ENCODE data around the gene IFNG.

IFNG gene

DNA sequence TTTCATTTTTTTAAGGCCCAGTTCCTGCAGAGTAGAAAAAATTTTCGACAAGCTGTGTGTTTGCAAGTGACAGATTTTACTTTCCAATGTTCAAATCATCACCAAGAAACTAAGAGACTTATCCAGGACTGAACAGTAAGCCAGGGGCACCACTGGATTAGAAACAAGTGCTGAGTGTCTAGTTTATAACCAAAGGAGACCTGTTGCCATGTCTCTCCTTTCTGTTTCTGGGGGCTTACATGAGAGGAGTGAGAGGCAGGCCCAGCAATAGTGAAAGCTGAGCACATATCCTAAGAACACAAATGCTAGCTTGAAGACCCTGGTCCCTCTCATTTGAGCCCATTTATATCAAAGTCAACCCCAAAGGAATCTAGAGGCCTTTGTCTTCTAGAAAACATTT lies 2.9 kb downstream of the IFNG start:
- TF ChIP-seq, protein P1, sequence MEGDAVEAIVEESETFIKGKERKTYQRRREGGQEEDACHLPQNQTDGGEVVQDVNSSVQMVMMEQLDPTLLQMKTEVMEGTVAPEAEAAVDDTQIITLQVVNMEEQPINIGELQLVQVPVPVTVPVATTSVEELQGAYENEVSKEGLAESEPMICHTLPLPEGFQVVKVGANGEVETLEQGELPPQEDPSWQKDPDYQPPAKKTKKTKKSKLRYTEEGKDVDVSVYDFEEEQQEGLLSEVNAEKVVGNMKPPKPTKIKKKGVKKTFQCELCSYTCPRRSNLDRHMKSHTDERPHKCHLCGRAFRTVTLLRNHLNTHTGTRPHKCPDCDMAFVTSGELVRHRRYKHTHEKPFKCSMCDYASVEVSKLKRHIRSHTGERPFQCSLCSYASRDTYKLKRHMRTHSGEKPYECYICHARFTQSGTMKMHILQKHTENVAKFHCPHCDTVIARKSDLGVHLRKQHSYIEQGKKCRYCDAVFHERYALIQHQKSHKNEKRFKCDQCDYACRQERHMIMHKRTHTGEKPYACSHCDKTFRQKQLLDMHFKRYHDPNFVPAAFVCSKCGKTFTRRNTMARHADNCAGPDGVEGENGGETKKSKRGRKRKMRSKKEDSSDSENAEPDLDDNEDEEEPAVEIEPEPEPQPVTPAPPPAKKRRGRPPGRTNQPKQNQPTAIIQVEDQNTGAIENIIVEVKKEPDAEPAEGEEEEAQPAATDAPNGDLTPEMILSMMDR (IDR thresholded peaks at IDR 0.05; ENCODE audit: extremely low read depth, insufficient read depth, missing control alignments): no peak
- no peak for DNase-seq (ENCODE audit: low spot score)
- in situ Hi-C loops (cut with MboI; ENCODE audit: low pct_unique_long_range_greater_than_20kb, low sequenced_read_pairs, unreplicated experiment): no loop called here

DNA sequence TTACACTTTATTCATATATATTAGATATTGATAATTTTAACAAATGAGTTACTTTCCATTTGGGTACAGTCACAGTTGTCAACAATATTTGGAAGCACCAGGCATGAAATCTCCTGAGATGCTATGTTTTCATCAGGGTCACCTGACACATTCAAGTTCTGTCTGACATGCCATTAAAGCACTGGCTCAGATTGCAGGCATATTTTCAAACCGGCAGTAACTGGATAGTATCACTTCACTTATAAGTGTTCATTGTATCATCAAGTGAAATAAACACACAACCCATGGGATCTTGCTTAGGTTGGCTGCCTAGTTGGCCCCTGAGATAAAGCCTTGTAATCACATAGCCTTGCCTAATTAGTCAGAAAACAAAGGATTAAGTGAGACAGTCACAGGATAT lies 4.8 kb downstream of the IFNG start:
- DNase-seq (ENCODE audit: low spot score): no peak
- TF ChIP-seq, protein P1 (IDR thresholded peaks at IDR 0.05; ENCODE audit: extremely low read depth, insufficient read depth, missing control alignments): no peak
- in situ Hi-C loops (cut with MboI; ENCODE audit: low pct_unique_long_range_greater_than_20kb, low sequenced_read_pairs, unreplicated experiment): no loop called here

DNA sequence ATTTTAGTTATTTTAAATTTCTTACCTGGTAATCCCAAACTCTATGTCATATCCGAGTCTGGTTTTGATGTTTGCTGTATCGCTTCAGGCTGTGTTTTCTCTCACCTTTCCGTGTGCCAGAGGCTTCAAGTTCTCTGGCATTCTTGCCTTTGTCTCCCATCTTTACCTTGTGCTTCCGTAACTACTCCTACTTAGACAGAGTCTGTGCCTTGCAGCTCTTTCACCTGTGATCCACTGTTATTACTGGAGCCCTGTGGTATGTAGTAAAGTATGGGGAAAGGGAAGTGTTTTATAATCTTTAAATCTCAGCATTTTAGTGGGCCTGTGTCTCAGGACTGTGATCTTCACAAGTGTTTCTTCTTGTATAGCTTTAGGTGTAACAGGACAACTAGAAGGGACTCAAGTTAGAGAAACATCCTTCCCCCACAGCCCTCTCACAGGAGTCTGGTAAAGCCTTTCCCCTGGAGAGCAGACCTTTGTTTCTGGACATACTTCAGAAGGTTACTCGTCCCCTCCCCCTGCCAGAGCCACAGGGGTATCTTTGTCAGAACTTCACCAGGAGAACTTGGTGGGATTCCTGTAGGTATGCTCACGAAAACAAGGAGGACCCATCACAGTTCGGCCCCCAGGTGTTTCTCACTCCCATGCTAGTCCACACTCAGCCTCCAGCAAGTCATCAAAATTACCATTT lies 11.1 kb downstream of the IFNG start:
- in situ Hi-C loops (cut with MboI; ENCODE audit: low pct_unique_long_range_greater_than_20kb, low sequenced_read_pairs, unreplicated experiment): no loop called here
- DNase-seq (ENCODE audit: low spot score): no peak
- TF ChIP-seq, protein P1 (IDR thresholded peaks at IDR 0.05; ENCODE audit: extremely low read depth, insufficient read depth, missing control alignments): no peak

DNA sequence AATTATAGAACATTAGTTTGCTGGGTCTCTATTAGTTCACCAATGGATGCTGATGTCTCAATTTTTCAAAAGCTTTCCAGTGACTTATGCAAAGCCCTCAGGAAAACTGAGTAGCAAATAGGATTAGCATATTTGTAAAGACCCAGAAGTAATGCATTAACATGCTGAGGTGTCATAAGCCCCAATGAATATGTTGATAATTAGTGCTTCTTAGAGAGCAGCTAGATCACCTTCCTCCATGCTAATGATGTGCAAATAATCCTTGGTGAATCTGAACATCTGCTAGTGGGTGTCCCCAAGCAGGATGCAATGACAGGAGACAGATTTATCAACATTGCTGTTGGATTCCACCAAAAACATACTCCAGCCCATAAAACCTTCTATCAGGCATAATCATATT lies 19.0 kb downstream of the IFNG start:
- in situ Hi-C loops (cut with MboI; ENCODE audit: low pct_unique_long_range_greater_than_20kb, low sequenced_read_pairs, unreplicated experiment): no loop called here
- TF ChIP-seq, protein P1 (IDR thresholded peaks at IDR 0.05; ENCODE audit: extremely low read depth, insufficient read depth, missing control alignments): no peak
- DNase-seq (ENCODE audit: low spot score): no peak

DNA sequence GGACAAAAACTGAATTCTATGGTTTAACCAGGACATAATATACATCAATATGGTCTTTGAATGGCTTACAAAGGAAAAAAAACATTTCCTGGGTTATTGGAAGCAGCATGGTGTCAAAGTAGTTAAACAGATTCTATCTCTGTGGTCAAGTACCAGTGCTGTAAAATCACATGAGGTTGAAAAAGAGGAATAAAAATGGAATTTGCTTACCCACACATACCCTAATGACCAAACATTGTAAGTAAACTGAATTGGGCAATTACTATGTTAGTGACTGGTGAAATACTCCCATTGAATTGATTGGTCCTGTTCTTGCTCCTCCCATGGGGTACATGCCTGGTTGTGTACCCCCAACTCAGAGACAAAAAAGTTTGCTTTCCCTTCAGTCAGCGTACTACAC lies 19.6 kb downstream of the IFNG start:
- no peak for DNase-seq (ENCODE audit: low spot score)
- TF ChIP-seq, protein P1 (IDR thresholded peaks at IDR 0.05; ENCODE audit: extremely low read depth, insufficient read depth, missing control alignments): no peak
- in situ Hi-C loops (cut with MboI; ENCODE audit: low pct_unique_long_range_greater_than_20kb, low sequenced_read_pairs, unreplicated experiment): no loop called here

DNA sequence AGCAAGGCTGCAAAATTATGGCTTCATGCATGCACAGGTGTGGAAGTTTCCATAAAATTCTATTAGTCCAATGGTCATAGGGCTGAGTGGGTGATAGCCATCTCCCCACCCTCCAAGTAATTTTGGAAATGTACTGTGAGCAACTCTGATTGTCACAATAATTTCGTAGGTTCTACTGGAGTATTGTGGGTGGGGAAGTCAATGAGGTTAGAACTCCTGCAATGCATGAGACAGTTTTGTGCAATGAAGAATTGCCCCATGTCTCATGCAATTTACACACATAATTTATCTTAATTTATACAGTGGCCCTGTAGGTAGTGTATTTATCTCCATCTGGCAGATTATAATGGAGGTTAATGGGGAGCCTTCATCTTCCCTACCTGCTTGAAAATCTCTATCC lies 20.5 kb downstream of the IFNG start:
- TF ChIP-seq, protein P1 (IDR thresholded peaks at IDR 0.05; ENCODE audit: extremely low read depth, insufficient read depth, missing control alignments): no peak
- no peak for DNase-seq (ENCODE audit: low spot score)
- in situ Hi-C loops (cut with MboI; ENCODE audit: low pct_unique_long_range_greater_than_20kb, low sequenced_read_pairs, unreplicated experiment): no loop called here

All from GM13977 (cell line).